WI38 (cell line): ENCODE results near the gene FCRL1.

Experiments
- H3K4me3 ChIP-seq: 2 replicates; pipeline ENCODE4 v1.5.1; 2011; ENCODE audit warnings: low read depth, mild to moderate bottlenecking, control low read depth, low read length
- CTCF ChIP-seq: IDR thresholded peaks from 2 replicates; pipeline ENCODE4 v1.5.1; 2012; ENCODE audit warnings: low read depth, mild to moderate bottlenecking, control low read depth, low read length

The FCRL1 gene

GRCh38 chr1:157776971-157777391 is 42.9 kb downstream of the FCRL1 start, which contains the start of gene FCRL2:
Gene FCRL2, minus strand, starts transcription at chr1:157777132. Its CDS starts 59 bp downstream, at chr1:157777073.
- TF ChIP-seq CTCF: no peak
- no peak within 1 kb of the TSS for H3K4me3 ChIP-seq

- H3K4me3 ChIP-seq: no peak overlapping the region
- TF ChIP-seq CTCF: no peak
Observed at GRCh38 chr1:157775101-157775870, 44.6 kb downstream of the FCRL1 start.

GRCh38 chr1:157774412-157774811 is 45.5 kb downstream of the FCRL1 start:
- no peak for TF ChIP-seq CTCF
- H3K4me3 ChIP-seq: no peak overlapping the region

- no peak for TF ChIP-seq CTCF
- no peak overlapping the region for H3K4me3 ChIP-seq
Observed at GRCh38 chr1:157773493-157774350, 46.2 kb downstream of the FCRL1 start.

GRCh38 chr1:157771661-157772425 is 48.1 kb downstream of the FCRL1 start:
- H3K4me3 ChIP-seq: no peak overlapping the region
- TF ChIP-seq CTCF: no peak

- H3K4me3 ChIP-seq: no peak overlapping the region
- TF ChIP-seq CTCF: no peak
Observed at GRCh38 chr1:157770442-157771043, 49.4 kb downstream of the FCRL1 start.
